Activated T-cell treated with anti-CD3 and anti-CD28 coated beads, Interleukin-2, amount 50 U/mL, for 72 hours (primary cell): ENCODE data around the gene BCL2L11. TPM values are rescaled to one million over a fixed set of nuclear protein-coding genes. Genes with fewer than 3 reads are reported as not detected.

ENCODE experiments used
- ATAC-seq, 2 donors: fragments of 150-1000 bp; cut with Tn5 transposase; replicated peaks in 1 of 2; 2 replicates each; pipeline ENCODE4 v1.10.0; 2021; ENCODE audit warnings: moderate library complexity in 2 of 2, mild to moderate bottlenecking in 1 of 2
- DNase-seq, 2 donors: peaks; one replicate each; pipeline ENCODE4 v3.0.0; 2021 to 2022; ENCODE audit warnings: mixed read lengths in 1 of 2
- H3K27ac Mint-ChIP-seq: one replicate; pipeline ENCODE4 v1.8.0; 2022; ENCODE audit warnings: mild to moderate bottlenecking, moderate library complexity, mixed read lengths
- H3K27me3 Mint-ChIP-seq: one replicate; pipeline ENCODE4 v1.8.0; 2022; ENCODE audit warnings: low read depth, mixed read lengths
- H3K36me3 Mint-ChIP-seq, 2 donors: one replicate each; pipeline ENCODE4 v1.8.0; 2022; ENCODE audit warnings: mixed read lengths in 2 of 2, mild to moderate bottlenecking in 1 of 2; ENCODE audit not compliant: insufficient read depth in 2 of 2
- H3K4me1 Mint-ChIP-seq: one replicate; pipeline ENCODE4 v1.8.0; 2022; ENCODE audit warnings: low read depth, mixed read lengths
- H3K4me3 Mint-ChIP-seq, 2 donors: one replicate each; pipeline ENCODE4 v1.8.0; 2022; ENCODE audit warnings: mild to moderate bottlenecking in 2 of 2, mixed read lengths in 2 of 2, moderate library complexity in 2 of 2
- H3K9me3 Mint-ChIP-seq, 2 donors: one replicate each; pipeline ENCODE4 v1.8.0; 2022; ENCODE audit warnings: mixed read lengths in 2 of 2
- total RNA-seq, 2 donors: library from RNA; stranded (reverse); gene quantifications; one replicate each; pipeline ENCODE4 v1.2.3, GENCODE V29; 2022

The BCL2L11 gene
- total RNA-seq, 2 donors from 2014 or later: 35.4 to 36.0 TPM

- no peak for ATAC-seq
- Mint-ChIP-seq H3K4me1 (peaks cover 35% of the 10 kb centered on the region), H3K27ac (no peak overlapping the region), H3K36me3 (peaks cover 2% of the 10 kb centered on the region in 2 donors), H3K27me3 (peaks cover 75% of the 10 kb centered on the region), H3K9me3 (peaks cover 0 to 1% of the 10 kb centered on the region in 2 donors), H3K4me3 (no peak overlapping the region)
- no peak for DNase-seq
Measured at GRCh38 chr2:111105926-111106325, 14.8 kb upstream of the BCL2L11 start.

- peak; percentile 79 to 82 for ATAC-seq
- Mint-ChIP-seq H3K27ac (no peak overlapping the region), H3K36me3 (peaks cover 2% of the 10 kb centered on the region in 2 donors), H3K4me1 (peaks cover 35% of the 10 kb centered on the region), H3K9me3 (no peaks in the 10 kb centered on the region), H3K4me3 (no peak overlapping the region), H3K27me3 (peaks cover 79% of the 10 kb centered on the region)
- DNase-seq: peak in 1 of 2 donors; percentile 44
Measured at GRCh38 chr2:111106706-111107105, 14.0 kb upstream of the BCL2L11 start.

- no peak for ATAC-seq
- Mint-ChIP-seq H3K27ac (no peak overlapping the region), H3K27me3 (peaks cover 84% of the 10 kb centered on the region), H3K4me1 (peaks cover 35% of the 10 kb centered on the region), H3K36me3 (peaks cover 2% of the 10 kb centered on the region in 2 donors), H3K9me3 (no peaks in the 10 kb centered on the region), H3K4me3 (no peak overlapping the region)
- DNase-seq: no peak
Measured at GRCh38 chr2:111108745-111109271, 11.9 kb upstream of the BCL2L11 start.

GRCh38 chr2:111111101-111111755, 9.5 kb upstream of the BCL2L11 start:
- peak overlapping the region in 1 of 2 donors; percentile 26 for H3K4me3 Mint-ChIP-seq
- ATAC-seq: peak; percentile 20 to 37
- H3K27me3 Mint-ChIP-seq: peaks cover 72% of the 10 kb centered on the region

GRCh38 chr2:111113838-111114237, 6.9 kb upstream of the BCL2L11 start:
- Mint-ChIP-seq H3K36me3 (no peaks in the 10 kb centered on the region), H3K27me3 (peaks cover 57% of the 10 kb centered on the region), H3K4me1 (peaks cover 70% of the 10 kb centered on the region), H3K27ac (no peak overlapping the region), H3K9me3 (no peaks in the 10 kb centered on the region), H3K4me3 (no peak overlapping the region)
- no peak for DNase-seq
- no peak for ATAC-seq

More at GRCh38 chr2:111111101-111111755, 9.5 kb upstream of the BCL2L11 start:
- H3K9me3 Mint-ChIP-seq: no peaks in the 10 kb centered on the region
- no peak for DNase-seq
- peaks cover 52% of the 10 kb centered on the region for H3K4me1 Mint-ChIP-seq
- H3K27ac Mint-ChIP-seq: no peak overlapping the region
- H3K36me3 Mint-ChIP-seq: peaks cover 1 to 2% of the 10 kb centered on the region in 2 donors

GRCh38 chr2:111116011-111116746, 4.5 kb upstream of the BCL2L11 start:
- Mint-ChIP-seq H3K9me3 (no peaks in the 10 kb centered on the region), H3K27me3 (peaks cover 39% of the 10 kb centered on the region), H3K27ac (peak overlapping the region; percentile 58), H3K4me3 (peak overlapping the region; percentile 87 to 88), H3K36me3 (no peaks in the 10 kb centered on the region), H3K4me1 (peaks cover 68% of the 10 kb centered on the region)
- DNase-seq (peak; percentile 56 to 62), ATAC-seq (peak; percentile 38)

GRCh38 chr2:111116843-111117597, 3.7 kb upstream of the BCL2L11 start:
- peaks cover 65% of the 10 kb centered on the region for H3K4me1 Mint-ChIP-seq
- peak overlapping the region; percentile 87 to 88 for H3K4me3 Mint-ChIP-seq
- H3K36me3 Mint-ChIP-seq: peaks cover 0 to 2% of the 10 kb centered on the region in 2 donors
- ATAC-seq (peak; percentile 33 to 48), DNase-seq (peak; percentile 79 to 81)
- H3K9me3 Mint-ChIP-seq: no peaks in the 10 kb centered on the region
- H3K27me3 Mint-ChIP-seq: peaks cover 36% of the 10 kb centered on the region
- H3K27ac Mint-ChIP-seq: peak overlapping the region; percentile 9

- Mint-ChIP-seq H3K4me1 (peaks cover 67% of the 10 kb centered on the region), H3K27ac (peak overlapping the region; percentile 80), H3K36me3 (peaks cover 0 to 2% of the 10 kb centered on the region in 2 donors), H3K9me3 (no peaks in the 10 kb centered on the region), H3K4me3 (peak overlapping the region; percentile 87 to 88), H3K27me3 (peaks cover 28% of the 10 kb centered on the region)
- DNase-seq: peak; percentile 40 to 51
- no peak for ATAC-seq
Measured at GRCh38 chr2:111117598-111118480, 2.9 kb upstream of the BCL2L11 start.

GRCh38 chr2:111118481-111118980, 2.2 kb upstream of the BCL2L11 start:
- Mint-ChIP-seq H3K36me3 (peaks cover 0 to 2% of the 10 kb centered on the region in 2 donors), H3K27ac (peak overlapping the region; percentile 80), H3K9me3 (no peaks in the 10 kb centered on the region), H3K4me1 (peaks cover 64% of the 10 kb centered on the region), H3K27me3 (peaks cover 21% of the 10 kb centered on the region), H3K4me3 (peak overlapping the region; percentile 87 to 88)
- DNase-seq (peak in 1 of 2 donors; percentile 32), ATAC-seq (no peak)

- H3K27me3 Mint-ChIP-seq: peaks cover 14% of the 10 kb centered on the region
Measured at GRCh38 chr2:111118981-111119821, 1.5 kb upstream of the BCL2L11 start.

GRCh38 chr2:111119822-111120252, 877 bp upstream of the BCL2L11 start:
- peak overlapping the region; percentile 87 to 88 for H3K4me3 Mint-ChIP-seq
- H3K27me3 Mint-ChIP-seq: peaks cover 10% of the 10 kb centered on the region
- peaks cover 4 to 10% of the 10 kb centered on the region in 2 donors for H3K36me3 Mint-ChIP-seq
- H3K9me3 Mint-ChIP-seq: no peaks in the 10 kb centered on the region
- H3K4me1 Mint-ChIP-seq: peaks cover 63% of the 10 kb centered on the region
- ATAC-seq (no peak), DNase-seq (peak in 1 of 2 donors; percentile 44)
- H3K27ac Mint-ChIP-seq: no peak overlapping the region

More at GRCh38 chr2:111118981-111119821, 1.5 kb upstream of the BCL2L11 start:
- DNase-seq: peak; percentile 54 to 59
- ATAC-seq: no peak
- H3K9me3 Mint-ChIP-seq: no peaks in the 10 kb centered on the region
- H3K27ac Mint-ChIP-seq: peak overlapping the region; percentile 36
- peaks cover 63% of the 10 kb centered on the region for H3K4me1 Mint-ChIP-seq
- peaks cover 2 to 4% of the 10 kb centered on the region in 2 donors for H3K36me3 Mint-ChIP-seq
- peak overlapping the region; percentile 87 to 88 for H3K4me3 Mint-ChIP-seq
